CD14-positive monocyte (primary cell): ENCODE measurements around the gene RHPN2. TPM values are rescaled to one million over a fixed set of nuclear protein-coding genes. Genes with fewer than 3 reads are reported as not detected.

Experiments used
- DNase-seq, 3 donors: peaks; one replicate each; pipeline ENCODE4 v3.0.0-alpha.2; 2011 to 2022
- H2AFZ ChIP-seq: 2 replicates; pipeline ENCODE4 v1.6.0; 2012; ENCODE audit warnings: mild to moderate bottlenecking, low read depth, low read length, inconsistent platforms; ENCODE audit not compliant: insufficient read depth, poor library complexity, severe bottlenecking
- H3K27ac ChIP-seq, 2 donors: 1 replicate in 1 of 2; 2 replicates in 1 of 2; pipeline ENCODE4 v1.5.1; 2012 to 2013; ENCODE audit warnings: low read length in 2 of 2, control low read depth in 1 of 2, inconsistent platforms in 1 of 2, low read depth in 1 of 2, mild to moderate bottlenecking in 1 of 2
- H3K27me3 ChIP-seq, 2 donors: one replicate each; pipeline versions ENCODE4 v1.6.0 to v1.6.1; 2011 to 2013; ENCODE audit warnings: low read length in 2 of 2; ENCODE audit not compliant: control insufficient read depth in 2 of 2, insufficient read depth in 2 of 2
- H3K36me3 ChIP-seq, 2 donors: replicated peaks in 1 of 2; 1 replicate in 1 of 2; 2 replicates in 1 of 2; pipeline versions ENCODE4 v1.5.1 to v1.6.1; 2012 to 2013; ENCODE audit warnings: low read length in 2 of 2, control low read depth in 1 of 2, inconsistent platforms in 1 of 2, mild to moderate bottlenecking in 1 of 2; ENCODE audit not compliant: insufficient read depth in 2 of 2, control insufficient read depth in 1 of 2
- H3K4me1 ChIP-seq, 2 donors: 1 replicate in 1 of 2; 2 replicates in 1 of 2; pipeline versions ENCODE4 v1.5.1 to v1.6.1; 2012 to 2013; ENCODE audit warnings: low read length in 2 of 2, control low read depth in 1 of 2, inconsistent platforms in 1 of 2, mild to moderate bottlenecking in 1 of 2, moderate library complexity in 1 of 2; ENCODE audit not compliant: insufficient read depth in 2 of 2, control insufficient read depth in 1 of 2
- H3K4me2 ChIP-seq: replicated peaks from 2 replicates; pipeline ENCODE3; 2012; ENCODE audit warnings: low read length, moderate library complexity, mild to moderate bottlenecking; ENCODE audit not compliant: poor library complexity, severe bottlenecking; ENCODE audit errors: extremely low read depth
- H3K4me3 ChIP-seq, 3 experiments: fragments of 200-600 bp in 1 of 3; sonication (generic) in 1 of 3; replicated peaks in 1 of 3; 1 replicate in 2 of 3; 2 replicates in 1 of 3; pipeline ENCODE4 v1.5.1; 2011 to 2013; ENCODE audit warnings: low read length in 3 of 3, mild to moderate bottlenecking in 3 of 3, control low read depth in 2 of 3, low read depth in 2 of 3, inconsistent platforms in 1 of 3, moderate library complexity in 1 of 3
- H3K79me2 ChIP-seq: 2 replicates; pipeline ENCODE4 v1.6.0; 2012; ENCODE audit warnings: mild to moderate bottlenecking, control low read depth, inconsistent platforms, low read length, moderate library complexity; ENCODE audit not compliant: insufficient read depth
- H3K9ac ChIP-seq: 2 replicates; pipeline ENCODE4 v1.6.0; 2017; ENCODE audit warnings: low read length, mild to moderate bottlenecking; ENCODE audit not compliant: insufficient read depth, poor library complexity, severe bottlenecking
- H3K9me3 ChIP-seq, 2 donors: replicated peaks in 1 of 2; 1 replicate in 1 of 2; 2 replicates in 1 of 2; pipeline versions ENCODE4 v1.5.1 to v1.6.1; 2012 to 2013; ENCODE audit warnings: low read length in 2 of 2, control low read depth in 1 of 2; ENCODE audit not compliant: control insufficient read depth in 1 of 2, insufficient read depth in 1 of 2
- H4K20me1 ChIP-seq: 2 replicates; pipeline ENCODE4 v1.6.0; 2012; ENCODE audit warnings: mild to moderate bottlenecking, low read length, control low read depth, moderate library complexity; ENCODE audit not compliant: insufficient read depth
- H3K27ac Mint-ChIP-seq, 7 donors: one replicate each; pipeline ENCODE4 v1.8.0; 2020; ENCODE audit warnings: mild to moderate bottlenecking in 7 of 7, mixed read lengths in 7 of 7, moderate library complexity in 6 of 7, inconsistent platforms in 2 of 7
- H3K27me3 Mint-ChIP-seq, 3 donors: one replicate each; pipeline ENCODE4 v1.8.0; 2021 to 2022; ENCODE audit warnings: low read depth in 3 of 3, mild to moderate bottlenecking in 3 of 3, mixed read lengths in 3 of 3, moderate library complexity in 3 of 3, inconsistent platforms in 1 of 3
- H3K36me3 Mint-ChIP-seq, 2 donors: one replicate each; pipeline ENCODE4 v1.8.0; 2020; ENCODE audit warnings: mixed read lengths in 2 of 2, inconsistent platforms in 1 of 2, mild to moderate bottlenecking in 1 of 2
- H3K4me1 Mint-ChIP-seq: one replicate; pipeline ENCODE4 v1.8.0; 2020; ENCODE audit warnings: mild to moderate bottlenecking, mixed read lengths
- H3K4me3 Mint-ChIP-seq, 2 donors: one replicate each; pipeline ENCODE4 v1.8.0; 2020; ENCODE audit warnings: mild to moderate bottlenecking in 2 of 2, mixed read lengths in 2 of 2, moderate library complexity in 1 of 2
- H3K9me3 Mint-ChIP-seq, 7 donors: one replicate each; pipeline ENCODE4 v1.8.0; 2020 to 2022; ENCODE audit warnings: mixed read lengths in 7 of 7, mild to moderate bottlenecking in 6 of 7, moderate library complexity in 6 of 7, inconsistent platforms in 2 of 7
- CTCF ChIP-seq: fragments of 200-600 bp; IDR thresholded peaks from one replicate; pipeline ENCODE4 v1.8.0; 2022; ENCODE audit warnings: antibody characterized with exemption, mild to moderate bottlenecking
- WGBS: methylation state at CpG from one replicate; pipeline ENCODE4 v1.1.5; 2013; ENCODE audit warnings: missing lambda C conversion rate; ENCODE audit not compliant: insufficient coverage; 5-methylcytosine and 5-hydroxymethylcytosine counted together
- intact Hi-C, 2 donors: fragments of 100-400 bp; cut with micrococcal nuclease; formaldehyde crosslinking; loops; one replicate each; pipeline versions ENCODE4 v1.15.0 to v1.15.1; 2023
- polyA plus RNA-seq, 3 donors: library from polyadenylated mRNA; depleted of rRNA in 1 of 3; unstranded in 2 of 3; stranded (reverse) in 1 of 3; fragments of 300-500 nt in 2 of 3; fragments of >200 nt in 1 of 3; fragmentation: Illumina TruSeq in 2 of 3; gene quantifications; 1 replicate in 2 of 3; 2 replicates in 1 of 3; pipeline ENCODE4 v1.2.3, GENCODE V29; 2012 to 2021

RHPN2 gene
- polyA plus RNA-seq, 3 donors = 0.16 to 0.93 (median 0.51) TPM

DNA sequence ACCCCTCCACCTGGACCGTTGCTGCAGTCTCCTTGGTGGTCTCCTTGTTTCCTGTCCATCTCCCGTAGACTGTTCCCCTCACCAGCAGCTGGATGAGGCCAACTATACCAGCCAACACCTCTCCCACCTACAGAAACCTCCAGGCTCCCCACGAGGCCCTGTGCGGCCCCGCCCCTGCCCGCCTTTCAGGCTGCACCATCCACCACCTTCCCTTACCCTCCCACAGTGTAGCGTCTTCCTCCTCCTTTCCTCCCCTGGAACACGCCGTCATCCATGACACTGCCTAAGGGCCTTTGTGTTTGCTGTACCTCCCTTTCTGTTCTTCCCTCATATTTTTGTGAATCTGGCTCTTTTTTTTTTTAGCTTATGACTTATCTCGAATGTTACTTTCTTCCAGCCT is 43.5 kb upstream of the RHPN2 start:
- no peak overlapping the region for H3K27ac ChIP-seq
- no peak overlapping the region for H3K4me2 ChIP-seq
- H3K4me1 ChIP-seq = no peaks in the 10 kb centered on the region
- peaks cover 64 to 84% of the 10 kb centered on the region in 2 donors for H3K36me3 ChIP-seq
- no peak overlapping the region for H3K4me3 ChIP-seq
- no peaks in the 10 kb centered on the region for H3K27me3 ChIP-seq
- no peak for DNase-seq
- no peak for TF ChIP-seq CTCF
- H3K4me1 Mint-ChIP-seq = no peaks in the 10 kb centered on the region
- H2AFZ ChIP-seq = no peak overlapping the region
- no peaks in the 10 kb centered on the region for H3K9me3 ChIP-seq
- peaks cover 69 to 87% of the 10 kb centered on the region in 2 donors for H3K36me3 Mint-ChIP-seq
- no peaks in the 10 kb centered on the region for H3K79me2 ChIP-seq
- peaks cover 0 to 3% (median 0%) of the 10 kb centered on the region in 7 donors for H3K9me3 Mint-ChIP-seq
- intact Hi-C loops = no loop called here
- H3K4me3 Mint-ChIP-seq = no peak overlapping the region
- H3K9ac ChIP-seq = no peak overlapping the region
- H3K27ac Mint-ChIP-seq = peak overlapping the region in 2 of 7 donors; percentile 35 to 51
- H3K27me3 Mint-ChIP-seq = peaks cover 0 to 3% (median 0%) of the 10 kb centered on the region in 3 donors
- no peaks in the 10 kb centered on the region for H4K20me1 ChIP-seq
- whole genome bisulfite sequencing = 94% methylated on average over 10 of the region's 10 CpGs

DNA sequence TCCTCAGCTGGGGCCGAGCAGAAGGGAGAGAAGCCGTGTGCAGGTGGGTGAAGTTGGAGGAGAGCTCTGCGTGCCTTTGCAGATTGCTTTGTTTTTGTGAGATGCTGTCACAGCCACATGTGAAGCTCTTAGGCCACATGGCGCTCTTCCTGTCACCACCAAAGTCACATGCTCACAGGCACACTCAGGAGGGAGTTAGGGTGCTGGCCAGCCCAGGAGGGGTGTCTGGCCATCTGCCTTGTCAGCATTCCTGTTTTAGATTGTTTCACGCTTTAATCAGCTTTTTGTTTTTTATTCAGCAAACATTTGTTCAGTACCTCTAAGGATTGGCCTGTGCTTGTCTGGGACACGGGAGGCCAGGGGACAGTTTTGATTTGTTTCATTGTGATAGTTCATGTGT is 38.2 kb upstream of the RHPN2 start:
- Histone ChIP-seq H3K9ac (no peak overlapping the region), H2AFZ (no peak overlapping the region), H3K36me3 (peaks cover 59 to 81% of the 10 kb centered on the region in 2 donors), H3K4me2 (no peak overlapping the region), H3K9me3 (no peaks in the 10 kb centered on the region), H3K27me3 (no peaks in the 10 kb centered on the region), H3K79me2 (no peaks in the 10 kb centered on the region), H3K4me1 (no peaks in the 10 kb centered on the region), H3K4me3 (no peak overlapping the region), H3K27ac (no peak overlapping the region), H4K20me1 (no peaks in the 10 kb centered on the region)
- 100% methylated on average over 3 of the region's 6 CpGs for WGBS
- Mint-ChIP-seq H3K4me1 (no peaks in the 10 kb centered on the region), H3K4me3 (no peak overlapping the region), H3K27ac (peak overlapping the region in 1 of 7 donors; percentile 32), H3K36me3 (peaks cover 66 to 88% of the 10 kb centered on the region in 2 donors), H3K9me3 (no peaks in the 10 kb centered on the region), H3K27me3 (peaks cover 0 to 1% (median 0%) of the 10 kb centered on the region in 3 donors)
- no peak for DNase-seq
- intact Hi-C loops = no loop called here
- no peak for TF ChIP-seq CTCF
